Right kidney (tissue), 9 donors: Measurements from ENCODE around the gene KCTD8.

Experiments
- DNase-seq: peaks from one replicate; pipeline ENCODE4 v3.0.0-alpha.2; 2016
- long read RNA-seq, 8 donors: transcript quantifications; one replicate each; lab custom pipeline, GENCODE V29; 2026

The KCTD8 gene
- long read RNA-seq, donor 1: 0 reads
- long read RNA-seq, donor 2: 0 reads
- long read RNA-seq, donor 3: 0 reads
- long read RNA-seq, donor 4, partial matches to known transcripts: 0 of 1 reads
- long read RNA-seq, donor 4, other reads (novel, unspliced or antisense): 0 of 1 reads
- long read RNA-seq, donor 5, partial matches to known transcripts: 0 of 1 reads
- long read RNA-seq, donor 5, other reads (novel, unspliced or antisense): 0 of 1 reads
- long read RNA-seq, donor 6: 0 reads
- long read RNA-seq, donor 7: 0 reads
- long read RNA-seq, donor 8: 0 reads

- peak; percentile 90 for DNase-seq
Observed at GRCh38 chr4:44448521-44449461, at the start of gene KCTD8. Gene KCTD8 (minus strand): TSS chr4:44448809.

- no peak for DNase-seq
Observed at GRCh38 chr4:44494810-44495701, 46.4 kb upstream of the KCTD8 start.

- no peak for DNase-seq
Observed at GRCh38 chr4:44493924-44494323, 45.3 kb upstream of the KCTD8 start.

- DNase-seq: no peak
Observed at GRCh38 chr4:44487341-44487740, 38.7 kb upstream of the KCTD8 start.

GRCh38 chr4:44479731-44480130 lies 31.1 kb upstream of the KCTD8 start:
- DNase-seq: no peak

- no peak for DNase-seq
Observed at GRCh38 chr4:44462259-44462658, 13.7 kb upstream of the KCTD8 start.

GRCh38 chr4:44447563-44448504 lies 775 bp downstream of the KCTD8 start:
- peak; percentile 69 for DNase-seq

GRCh38 chr4:44446801-44447562 lies 1.6 kb downstream of the KCTD8 start:
- peak; percentile 7 for DNase-seq

- DNase-seq: peak; percentile 8
Observed at GRCh38 chr4:44446191-44446590, 2.4 kb downstream of the KCTD8 start.

GRCh38 chr4:44438687-44439086 lies 9.9 kb downstream of the KCTD8 start:
- no peak for DNase-seq

GRCh38 chr4:44434247-44434646 lies 14.4 kb downstream of the KCTD8 start:
- DNase-seq: no peak

- DNase-seq: no peak
Observed at GRCh38 chr4:44425614-44426208, 22.9 kb downstream of the KCTD8 start.

GRCh38 chr4:44422912-44423311 lies 25.7 kb downstream of the KCTD8 start:
- no peak for DNase-seq

GRCh38 chr4:44421330-44422065 lies 27.1 kb downstream of the KCTD8 start:
- no peak for DNase-seq

- no peak for DNase-seq
Observed at GRCh38 chr4:44415251-44415650, 33.4 kb downstream of the KCTD8 start.

- no peak for DNase-seq
Observed at GRCh38 chr4:44368413-44369167, 80.0 kb downstream of the KCTD8 start.

- no peak for DNase-seq
Observed at GRCh38 chr4:44354172-44354571, 94.4 kb downstream of the KCTD8 start.

GRCh38 chr4:44351069-44351468 lies 97.5 kb downstream of the KCTD8 start:
- no peak for DNase-seq

GRCh38 chr4:44342800-44343199 lies 105.8 kb downstream of the KCTD8 start:
- no peak for DNase-seq
